NOMO-1 treated with dmso at 0.1 percent for 144 hours (cell line): ENCODE data around the gene GRIP2.

Source experiments
- DNase-seq: peaks from one replicate; lab custom pipeline; 2025; ENCODE audit not compliant: unreplicated experiment; lab: John Stamatoyannopoulos, UW

GRIP2 gene

GRCh38 chr3:14470461-14470860 is 69.7 kb downstream of the GRIP2 start:
- no peak for DNase-seq

- no peak for DNase-seq
Measured at GRCh38 chr3:14468621-14468981, 71.5 kb downstream of the GRIP2 start.

GRCh38 chr3:14467814-14468620 is 72.1 kb downstream of the GRIP2 start:
- DNase-seq: no peak

GRCh38 chr3:14466179-14466903 is 73.8 kb downstream of the GRIP2 start:
- no peak for DNase-seq

GRCh38 chr3:14465425-14465824 is 74.7 kb downstream of the GRIP2 start:
- DNase-seq: no peak

- DNase-seq: no peak
Measured at GRCh38 chr3:14464521-14464920, 75.6 kb downstream of the GRIP2 start.

GRCh38 chr3:14464141-14464465 is 76.0 kb downstream of the GRIP2 start:
- DNase-seq: no peak

- no peak for DNase-seq
Measured at GRCh38 chr3:14463330-14464140, 76.6 kb downstream of the GRIP2 start.

GRCh38 chr3:14462738-14463137 is 77.4 kb downstream of the GRIP2 start:
- no peak for DNase-seq

GRCh38 chr3:14461748-14462324 is 78.3 kb downstream of the GRIP2 start:
- DNase-seq: no peak

- DNase-seq: no peak
Measured at GRCh38 chr3:14461006-14461747, 79.0 kb downstream of the GRIP2 start.

- no peak for DNase-seq
Measured at GRCh38 chr3:14460342-14461005, 79.7 kb downstream of the GRIP2 start.

GRCh38 chr3:14459787-14460186 is 80.4 kb downstream of the GRIP2 start:
- no peak for DNase-seq

GRCh38 chr3:14459384-14459783 is 80.8 kb downstream of the GRIP2 start:
- no peak for DNase-seq

GRCh38 chr3:14458434-14459275 is 81.5 kb downstream of the GRIP2 start:
- DNase-seq: no peak

- DNase-seq: no peak
Measured at GRCh38 chr3:14457999-14458398, 82.1 kb downstream of the GRIP2 start.

GRCh38 chr3:14457481-14457880 is 82.7 kb downstream of the GRIP2 start:
- no peak for DNase-seq

GRCh38 chr3:14456794-14457193 is 83.3 kb downstream of the GRIP2 start:
- no peak for DNase-seq

- DNase-seq: no peak
Measured at GRCh38 chr3:14455571-14456317, 84.4 kb downstream of the GRIP2 start.
